Activated T-cell treated with anti-CD3 and anti-CD28 coated beads for 48 hours (primary cell): ENCODE measurements around the gene STAG2.

Experiments
- DNase-seq: peaks from one replicate; pipeline ENCODE4 v3.0.0-alpha.2; 2020; ENCODE audit warnings: low read depth

Gene STAG2

DNA sequence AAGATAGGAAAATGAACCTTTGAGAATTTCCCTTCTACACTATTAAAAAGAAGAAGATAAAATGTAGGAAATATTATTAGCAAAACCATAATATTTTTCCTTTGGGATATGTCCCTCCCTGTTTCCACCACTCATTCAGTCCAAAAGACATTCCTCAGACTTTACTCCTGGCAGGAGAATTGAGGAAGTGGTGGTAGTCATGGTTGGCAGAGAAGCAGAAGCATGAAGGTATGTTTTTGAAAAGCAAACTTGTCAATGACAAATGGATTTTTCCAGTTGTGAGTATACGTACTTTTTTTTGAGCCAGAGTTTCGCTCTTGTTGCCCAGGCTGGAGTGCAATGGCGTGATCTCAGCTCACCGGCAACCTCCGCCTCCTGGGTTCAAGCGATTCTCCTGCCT, 13.7 kb downstream of the STAG2 start:
- DNase-seq = no peak

DNA sequence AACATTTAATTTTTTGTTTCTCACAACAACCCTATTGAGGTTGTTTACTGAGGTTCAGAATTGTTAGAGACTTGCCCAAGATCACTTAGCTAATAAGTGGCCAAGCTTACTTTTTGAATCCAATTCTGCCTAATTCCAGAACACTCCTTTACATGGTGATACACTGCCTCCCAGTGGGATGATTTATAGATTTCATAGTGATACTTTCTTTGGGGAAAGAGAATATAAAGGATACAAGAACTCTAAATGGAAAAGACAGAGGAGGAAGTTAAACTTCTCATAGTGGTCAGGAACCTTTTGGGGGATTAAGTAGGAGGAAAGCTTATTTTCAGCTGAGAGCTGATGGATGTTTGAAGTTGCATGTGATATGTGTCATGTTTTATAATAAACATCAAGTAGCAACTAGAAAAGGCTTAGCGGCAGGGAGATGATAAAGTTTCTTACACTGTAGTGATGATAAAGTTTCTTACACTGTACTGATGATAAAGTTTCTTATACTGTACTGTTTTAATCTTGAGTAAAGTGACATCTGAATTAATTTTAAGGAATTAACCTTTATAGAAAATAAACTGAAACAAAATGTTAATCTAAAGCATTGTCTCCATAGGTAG, 15.3 kb downstream of the STAG2 start:
- DNase-seq = no peak

DNA sequence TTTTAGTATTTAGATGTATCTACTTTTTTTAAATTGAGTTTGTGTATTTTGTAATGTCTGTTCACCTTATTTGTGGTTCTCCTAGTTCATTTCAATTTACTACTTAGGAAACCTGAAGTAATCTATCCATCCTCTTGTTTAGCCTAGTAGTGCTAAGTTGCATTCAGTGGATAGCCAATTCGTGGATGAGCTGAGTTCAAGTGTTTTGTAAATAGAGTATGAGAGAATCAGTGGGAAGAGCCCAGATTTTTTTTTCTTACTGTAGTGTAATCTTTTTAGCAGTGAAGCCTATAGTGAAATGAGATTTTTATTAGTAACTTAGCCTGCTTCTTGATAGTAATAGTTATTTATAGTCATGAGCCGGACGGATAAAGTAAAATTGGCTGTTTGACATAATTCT, 21.7 kb downstream of the STAG2 start:
- DNase-seq = no peak

DNA sequence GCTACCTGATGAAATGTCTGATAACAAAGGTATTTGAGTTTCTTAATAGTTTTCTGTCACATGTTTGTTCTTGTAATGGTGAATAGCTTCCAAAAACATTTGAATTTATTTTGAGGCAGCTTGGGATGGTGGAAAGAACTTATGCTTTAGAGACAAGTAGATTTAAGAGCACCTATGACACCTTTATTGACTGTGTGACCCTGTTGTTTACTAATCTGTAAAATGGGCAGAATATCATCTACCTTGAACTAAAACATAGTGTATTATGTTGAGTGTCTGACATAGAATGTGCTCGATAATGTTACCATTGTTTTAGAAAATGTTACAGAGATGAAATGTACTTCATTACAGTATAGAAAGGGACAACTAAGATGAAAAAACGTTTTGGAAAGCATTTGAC, 24.9 kb downstream of the STAG2 start:
- DNase-seq = no peak

DNA sequence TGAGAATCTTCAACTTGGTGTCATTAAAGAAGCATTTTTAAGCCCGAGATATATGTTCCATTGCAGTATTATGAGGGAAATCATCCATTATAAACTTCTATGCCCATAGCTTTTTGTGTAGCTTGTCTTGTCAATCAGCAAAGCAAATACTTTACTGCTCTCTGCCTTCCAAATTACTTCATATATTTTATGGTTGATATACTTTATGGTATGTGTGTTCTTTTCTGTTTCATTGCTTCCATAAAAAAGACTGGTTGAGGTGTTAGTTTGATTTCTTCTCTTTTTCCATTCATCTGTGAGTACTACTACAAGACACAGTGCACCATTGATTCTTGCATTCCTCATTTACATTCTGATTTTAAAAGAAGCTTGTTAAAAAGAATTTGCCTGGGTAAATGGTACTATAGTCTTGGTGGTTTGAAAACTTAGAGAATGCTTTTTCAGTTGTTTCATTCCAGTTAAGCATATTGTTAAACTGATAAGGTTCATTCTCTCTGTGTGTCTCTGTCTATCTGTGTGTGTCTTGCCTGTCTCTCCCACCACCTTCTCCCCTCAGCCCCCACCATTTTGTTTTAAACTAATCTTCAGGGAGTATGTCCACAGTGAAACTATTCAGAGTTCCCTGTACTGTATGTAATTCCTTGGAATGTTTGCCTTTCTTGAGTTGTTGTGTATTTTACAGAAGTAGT, 27.1 kb downstream of the STAG2 start:
- no peak for DNase-seq

DNA sequence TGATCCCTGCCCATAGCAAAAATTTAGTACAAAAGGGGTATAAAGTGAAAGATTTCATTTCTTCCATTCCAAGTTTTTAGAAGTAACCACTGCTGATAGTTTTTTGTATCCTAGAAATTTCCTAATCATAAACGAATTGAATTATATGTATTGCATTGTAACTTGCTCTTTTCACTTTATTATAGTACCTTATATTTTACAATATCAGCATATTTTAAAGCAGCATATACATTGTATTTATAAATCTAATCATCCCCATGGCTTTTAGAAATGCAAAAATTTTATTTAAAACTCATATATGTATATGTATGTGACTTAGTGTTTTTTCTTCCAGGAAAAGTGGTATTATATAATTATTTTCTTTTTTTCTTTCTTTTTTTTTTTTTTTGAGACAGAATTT, 27.7 kb downstream of the STAG2 start:
- no peak for DNase-seq

DNA sequence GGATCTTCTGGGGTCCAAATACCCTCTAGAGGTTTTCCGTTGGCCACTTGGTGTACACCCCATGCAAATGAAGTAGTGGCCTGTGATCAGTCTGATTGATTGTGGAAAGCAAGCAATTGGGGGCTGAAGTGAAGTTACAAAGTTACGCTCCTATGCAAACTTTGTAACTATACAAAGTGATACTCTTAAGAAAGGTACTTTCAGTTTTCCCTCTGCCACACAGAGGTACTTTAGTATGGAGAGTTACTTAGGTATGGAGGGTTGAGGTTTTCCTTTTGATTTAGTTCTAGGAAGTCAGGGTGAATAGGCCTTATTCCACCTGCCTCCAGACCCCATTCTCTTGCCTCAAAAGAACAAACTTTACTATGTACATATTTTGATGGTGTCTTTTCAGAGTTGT, 28.7 kb downstream of the STAG2 start:
- DNase-seq = no peak

DNA sequence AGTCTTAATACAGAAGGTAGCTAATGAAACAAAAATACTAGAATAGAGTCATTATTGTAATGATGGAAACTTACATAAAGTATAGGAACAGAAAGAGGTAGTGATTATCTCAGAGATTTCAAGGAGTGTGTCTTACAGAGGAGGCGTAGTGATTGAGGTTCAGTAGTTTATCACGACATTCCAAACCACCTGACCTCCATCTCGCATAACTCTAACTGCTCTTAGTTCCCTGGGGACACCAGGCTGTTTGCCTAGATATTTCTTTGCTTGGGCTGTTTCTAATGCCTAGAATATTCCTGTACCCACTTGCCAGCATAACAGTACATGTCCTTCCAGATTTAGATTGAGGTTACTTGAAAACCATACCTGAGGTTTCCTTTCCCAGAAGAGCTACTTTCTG, 29.1 kb downstream of the STAG2 start:
- no peak for DNase-seq

DNA sequence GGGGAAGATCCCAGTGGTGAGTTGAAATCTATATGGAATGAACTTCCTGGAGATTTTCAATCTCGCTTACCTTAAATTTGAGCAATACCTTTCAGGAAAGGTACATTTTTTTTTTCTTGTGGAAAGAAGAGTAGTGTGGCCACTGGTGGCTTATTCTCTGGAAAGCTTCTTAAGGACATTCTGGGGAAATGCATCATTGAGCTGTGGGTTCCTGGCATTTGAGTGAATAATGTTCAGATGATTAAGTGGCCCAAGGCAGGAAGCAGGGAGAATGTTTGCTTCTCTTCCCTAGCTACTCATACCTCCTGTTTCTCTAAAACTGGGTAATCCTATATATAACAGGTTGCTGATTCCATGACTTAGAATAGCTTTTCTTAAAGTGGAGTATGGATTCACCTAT, 31.8 kb downstream of the STAG2 start:
- DNase-seq = no peak

DNA sequence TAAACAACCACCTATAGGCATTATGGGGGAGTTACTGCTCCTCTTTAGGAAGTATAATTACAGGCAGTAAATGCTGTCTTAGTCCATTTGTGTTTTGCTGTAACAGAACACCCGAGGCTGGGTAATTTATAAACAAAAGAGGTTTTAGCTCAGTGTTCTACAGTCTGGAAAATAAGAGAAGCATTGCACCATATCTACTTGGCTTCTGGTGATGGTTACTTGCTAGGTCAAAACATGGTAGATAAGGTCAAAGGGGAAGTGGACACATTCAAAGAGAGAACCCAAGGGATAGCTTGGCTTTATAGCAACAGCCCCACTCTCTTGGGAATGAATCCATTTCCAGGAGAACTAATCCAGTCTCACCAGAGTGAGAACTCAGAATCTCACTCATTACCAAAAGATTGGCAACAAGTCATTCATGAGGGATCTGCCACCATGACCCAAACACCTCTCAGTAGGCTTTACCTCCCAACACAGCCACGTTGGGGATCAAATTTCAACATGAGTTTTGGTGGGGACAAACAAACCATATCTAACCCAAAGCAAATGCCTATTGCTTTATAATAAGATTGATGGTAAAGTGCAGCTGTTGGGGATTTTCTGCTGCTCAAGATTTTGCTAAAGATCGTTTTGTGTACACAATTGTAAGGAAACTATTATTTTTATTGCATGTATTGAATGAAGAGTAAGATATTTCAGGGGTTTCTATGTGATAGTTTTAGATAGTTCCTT, 32.6 kb downstream of the STAG2 start:
- DNase-seq = no peak

DNA sequence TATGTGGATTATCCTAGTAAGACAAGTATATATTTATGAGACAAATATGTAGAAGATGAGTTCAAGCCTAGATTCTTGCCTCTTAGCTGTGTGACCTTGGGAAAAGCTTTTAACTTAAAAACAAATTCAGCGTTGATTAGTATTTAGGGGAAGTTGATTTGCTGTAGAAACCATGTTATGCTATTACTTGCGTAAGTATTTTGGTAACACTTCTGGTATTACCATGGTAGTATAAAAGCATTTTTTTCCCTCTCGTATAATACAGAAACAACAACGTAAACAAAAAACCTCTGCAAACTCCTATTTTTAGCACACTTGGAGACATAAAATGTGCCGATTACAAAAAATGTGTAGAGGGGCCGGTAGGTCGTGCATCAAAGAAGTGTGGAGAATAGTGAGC, 33.2 kb downstream of the STAG2 start:
- no peak for DNase-seq

DNA sequence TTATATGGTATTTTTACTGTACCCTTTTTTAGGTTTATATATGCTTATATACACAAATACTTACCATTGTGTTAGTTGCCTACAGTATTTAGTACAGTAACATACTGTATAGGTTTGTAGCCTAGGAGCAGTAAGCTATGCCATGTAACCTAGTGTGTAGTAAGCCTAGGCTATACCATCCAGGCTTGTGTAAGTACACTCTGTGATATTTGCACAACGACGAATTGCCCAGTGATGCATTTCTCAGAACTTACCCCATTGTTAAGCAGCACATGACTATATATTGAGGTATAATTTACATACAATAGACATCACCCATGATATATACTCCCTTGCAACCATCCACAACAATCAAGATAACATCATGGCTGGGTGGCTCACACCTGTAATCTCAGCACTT, 40.1 kb downstream of the STAG2 start:
- no peak for DNase-seq

DNA sequence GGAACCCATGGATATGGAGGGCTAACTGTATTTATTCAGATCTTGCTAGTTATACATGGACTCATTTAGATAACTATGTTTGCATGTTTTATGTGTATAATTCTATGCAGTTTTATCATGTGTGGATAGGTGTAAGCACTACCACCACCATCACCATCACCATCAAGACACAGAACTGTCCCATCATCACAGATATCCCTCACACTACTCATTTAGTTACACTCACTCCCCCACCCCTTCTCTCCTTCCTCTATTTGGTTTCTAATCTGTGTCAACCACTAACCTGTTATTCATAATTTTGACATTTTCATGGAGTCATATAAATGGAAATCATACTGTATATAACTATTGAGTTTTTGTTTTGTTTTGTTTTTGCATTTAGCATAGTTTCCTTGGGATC, 43.7 kb downstream of the STAG2 start:
- DNase-seq = no peak

DNA sequence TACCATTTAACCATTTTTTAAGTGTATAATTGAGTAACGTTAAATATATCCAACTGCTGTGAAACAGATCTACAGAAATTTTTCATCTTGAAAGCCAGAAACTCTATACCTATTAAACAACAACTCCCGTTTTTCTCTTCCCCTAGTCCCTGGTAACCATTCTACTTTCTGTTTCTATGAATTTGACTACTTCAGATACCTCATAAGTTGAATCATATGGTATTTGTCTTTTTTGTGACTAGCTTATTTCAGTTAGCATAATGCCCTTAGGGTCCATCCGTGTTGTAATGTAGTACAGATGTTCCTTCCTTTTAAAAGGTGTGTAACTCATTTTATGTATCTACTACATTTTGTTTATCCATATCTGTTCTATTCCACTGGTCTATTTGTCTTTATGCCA, 48.7 kb downstream of the STAG2 start:
- DNase-seq = no peak

DNA sequence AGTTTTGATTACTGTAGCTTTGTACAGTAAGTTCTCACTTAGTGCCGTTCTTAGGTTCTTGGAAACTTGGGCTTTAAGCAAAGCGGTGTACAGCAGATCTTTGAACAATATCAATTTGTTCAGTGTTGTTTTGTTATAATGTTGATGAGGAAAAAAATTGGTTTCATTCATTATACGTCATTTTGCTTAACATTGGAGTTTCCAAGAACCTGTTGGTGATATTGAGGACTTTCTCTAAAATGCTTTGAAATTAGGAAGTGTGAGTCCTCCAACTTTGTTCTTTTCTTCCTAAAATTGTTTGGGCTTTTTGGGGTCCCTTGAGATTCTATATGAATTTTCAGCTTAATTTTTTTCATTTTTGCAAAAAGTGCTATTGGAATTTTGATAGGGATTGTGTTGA, 49.1 kb downstream of the STAG2 start:
- DNase-seq = no peak

DNA sequence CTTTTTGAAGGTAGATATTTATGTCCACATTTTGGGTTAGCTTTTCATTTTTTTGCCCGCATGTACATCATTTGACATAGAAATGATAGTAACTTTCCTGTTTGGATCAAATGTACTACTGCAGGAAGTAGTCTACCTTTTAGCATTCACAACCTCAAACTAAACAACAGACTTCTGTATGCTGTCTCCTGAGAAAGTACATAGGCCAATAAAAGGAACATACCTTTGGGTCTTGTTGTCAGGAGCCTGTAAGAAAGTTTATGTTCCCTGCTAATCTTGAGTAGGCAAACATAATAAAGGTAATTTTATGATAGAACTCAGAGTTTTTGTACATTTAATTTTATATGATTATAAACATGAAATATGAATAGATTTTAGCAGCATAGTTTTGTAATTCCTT, 54.2 kb downstream of the STAG2 start:
- DNase-seq = no peak

DNA sequence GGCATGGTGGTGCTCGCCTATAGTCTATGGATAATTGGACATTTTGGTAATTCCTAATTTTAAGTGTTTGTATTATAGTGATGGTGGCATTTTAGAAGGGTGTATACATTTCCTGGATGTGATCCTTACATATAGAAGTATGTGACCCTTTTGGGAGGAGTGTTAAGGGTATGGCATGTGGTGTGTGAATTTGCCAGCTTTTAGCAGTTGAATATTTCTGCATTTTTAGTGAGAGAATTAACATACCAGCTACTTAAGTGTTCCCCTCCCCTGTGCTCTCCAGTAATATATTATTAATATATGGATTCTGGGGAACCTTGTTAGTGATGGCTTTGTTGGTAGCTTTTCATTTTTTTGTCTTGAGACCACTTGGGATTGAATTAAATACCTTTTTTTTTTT, 55.3 kb downstream of the STAG2 start:
- no peak for DNase-seq

DNA sequence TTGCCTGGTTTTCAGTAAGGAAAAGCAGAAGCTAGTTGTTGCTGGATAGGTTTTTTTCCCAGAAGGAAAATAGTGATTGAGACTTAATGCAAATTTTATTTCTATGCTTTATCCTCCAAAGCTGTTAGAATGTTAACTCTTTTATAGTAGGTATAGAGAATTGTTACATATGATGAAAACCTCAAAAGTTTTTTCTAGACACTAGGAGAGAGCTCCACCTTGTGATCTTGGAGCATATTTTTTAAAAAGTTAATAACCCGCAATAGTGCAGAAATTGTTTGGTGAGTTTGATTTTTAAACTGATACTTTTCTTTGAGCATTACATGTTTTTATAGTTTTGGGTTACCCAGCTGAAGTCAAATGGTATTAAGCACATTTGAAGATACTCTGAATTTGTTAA, 56.5 kb downstream of the STAG2 start:
- DNase-seq = no peak

DNA sequence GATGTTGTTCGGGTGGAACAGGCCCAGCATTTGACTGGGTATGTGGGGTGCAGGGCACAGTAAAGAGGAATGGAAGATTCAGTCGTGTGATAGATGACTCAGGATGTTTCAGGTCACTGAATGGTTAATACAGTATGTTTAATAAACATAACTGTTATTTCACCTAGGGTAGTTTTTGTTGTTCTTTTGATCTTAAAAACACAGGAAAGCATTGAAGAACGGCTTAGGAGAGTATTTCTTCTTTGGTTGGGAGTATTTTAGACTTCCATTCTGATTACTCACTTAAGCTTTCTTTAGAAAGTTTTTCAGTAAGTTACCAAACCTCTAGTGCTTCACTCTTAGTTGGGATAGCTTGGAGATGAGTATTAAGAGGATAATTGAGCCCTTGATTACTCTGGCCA, 62.3 kb downstream of the STAG2 start:
- DNase-seq = no peak

DNA sequence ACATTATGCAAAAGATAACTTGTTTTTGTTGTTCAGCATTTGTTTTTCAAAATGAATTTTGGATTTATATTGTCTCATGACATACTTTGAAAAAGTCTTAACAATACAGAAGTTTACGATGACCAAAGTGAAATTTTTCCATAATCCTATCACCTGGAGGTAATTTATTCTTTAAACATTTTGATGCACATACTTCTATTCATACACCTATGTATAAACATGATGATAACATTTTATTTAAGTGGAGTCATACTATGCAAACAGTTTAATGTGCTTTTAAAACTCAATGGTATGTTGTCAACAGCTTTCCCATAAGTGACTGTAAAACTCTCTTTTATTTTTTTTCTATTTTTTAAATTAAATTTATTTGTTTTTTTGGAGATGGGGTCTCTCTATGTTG, 65.0 kb downstream of the STAG2 start:
- no peak for DNase-seq

DNA sequence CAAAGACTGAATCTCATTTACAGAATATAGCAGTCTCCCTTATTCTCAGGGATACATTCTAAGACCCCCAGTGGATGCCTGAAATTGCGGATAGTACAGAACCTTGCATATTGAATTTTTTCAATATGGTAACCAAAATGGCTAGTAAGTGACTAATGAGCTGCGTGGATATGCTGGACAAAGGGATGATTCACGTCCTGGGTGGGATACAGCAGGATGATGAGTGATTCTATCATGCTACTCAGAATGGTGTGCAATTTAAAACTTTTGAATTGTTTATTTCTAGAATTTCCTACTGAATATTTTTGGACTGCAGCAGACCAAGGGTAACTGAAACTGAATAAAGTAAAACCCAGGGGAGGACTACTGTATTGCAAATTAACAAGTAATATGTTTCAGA, 66.7 kb downstream of the STAG2 start:
- DNase-seq = no peak

DNA sequence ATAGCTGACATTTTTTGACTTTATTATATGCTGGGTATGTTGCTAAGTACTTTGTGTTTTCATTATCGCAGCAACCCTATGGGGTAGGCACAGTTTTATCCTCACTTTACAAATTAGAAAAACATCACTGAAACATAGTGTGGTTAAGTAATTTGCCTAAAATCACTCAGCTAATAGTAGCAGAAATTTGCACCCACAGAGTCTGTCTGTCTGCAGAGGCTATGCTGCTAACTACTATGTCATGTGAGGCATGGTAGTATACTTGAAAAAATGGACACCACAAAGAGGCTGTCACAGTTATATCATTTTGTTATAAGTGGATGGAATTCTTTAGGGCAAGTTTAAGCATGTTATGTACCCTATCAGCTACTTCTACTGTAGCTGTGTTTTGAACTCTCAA, 69.0 kb downstream of the STAG2 start:
- no peak for DNase-seq

DNA sequence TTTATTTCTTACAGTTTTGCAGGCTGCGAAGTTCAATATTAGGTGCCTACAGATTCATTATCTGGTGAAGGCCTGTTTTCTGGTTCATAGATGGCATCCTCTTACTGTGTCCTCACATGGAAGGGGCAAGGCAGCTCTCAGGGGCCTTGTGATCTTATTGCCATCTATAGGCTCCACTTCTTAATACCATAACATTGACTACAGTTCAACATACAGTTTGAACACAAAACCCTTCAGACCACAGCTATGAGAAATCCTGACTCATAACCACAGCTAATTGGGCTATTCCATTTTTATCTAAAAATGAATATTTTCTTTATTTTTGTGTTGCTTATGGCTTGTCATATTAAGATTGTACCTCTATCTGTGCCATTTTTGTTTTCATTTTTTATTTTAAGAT, 72.3 kb downstream of the STAG2 start:
- no peak for DNase-seq

DNA sequence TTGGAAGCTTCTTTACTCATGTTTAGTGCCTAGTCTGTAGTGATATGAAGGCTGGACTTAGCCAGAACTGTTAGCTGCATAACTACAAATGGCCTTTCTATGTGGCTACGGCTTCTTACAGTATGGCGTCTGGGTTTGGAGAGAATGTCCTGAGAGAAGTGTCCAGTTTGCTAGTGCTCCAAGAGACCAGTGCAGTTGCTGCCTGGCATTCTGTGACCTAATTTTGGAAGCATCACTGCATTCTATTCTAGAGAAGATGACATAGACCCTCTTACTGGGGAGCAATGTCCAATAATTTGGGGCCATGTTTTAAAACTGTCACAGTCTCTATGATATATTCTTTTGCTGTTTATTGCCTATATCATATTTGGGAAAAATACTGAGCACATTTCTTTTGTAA, 74.2 kb downstream of the STAG2 start:
- no peak for DNase-seq
